CD14-positive monocyte (primary cell): ENCODE measurements around the gene MIAT. TPM values are rescaled to one million over a fixed set of nuclear protein-coding genes. Genes with fewer than 3 reads are reported as not detected.

Experiments used
- DNase-seq, 3 donors: peaks; one replicate each; pipeline ENCODE4 v3.0.0-alpha.2; 2011 to 2022
- H2AFZ ChIP-seq: 2 replicates; pipeline ENCODE4 v1.6.0; 2012; ENCODE audit warnings: mild to moderate bottlenecking, low read depth, low read length, inconsistent platforms; ENCODE audit not compliant: insufficient read depth, poor library complexity, severe bottlenecking
- H3K27ac ChIP-seq, 2 donors: 1 replicate in 1 of 2; 2 replicates in 1 of 2; pipeline ENCODE4 v1.5.1; 2012 to 2013; ENCODE audit warnings: low read length in 2 of 2, control low read depth in 1 of 2, inconsistent platforms in 1 of 2, low read depth in 1 of 2, mild to moderate bottlenecking in 1 of 2
- H3K27me3 ChIP-seq, 2 donors: one replicate each; pipeline versions ENCODE4 v1.6.0 to v1.6.1; 2011 to 2013; ENCODE audit warnings: low read length in 2 of 2; ENCODE audit not compliant: control insufficient read depth in 2 of 2, insufficient read depth in 2 of 2
- H3K36me3 ChIP-seq, 2 donors: replicated peaks in 1 of 2; 1 replicate in 1 of 2; 2 replicates in 1 of 2; pipeline versions ENCODE4 v1.5.1 to v1.6.1; 2012 to 2013; ENCODE audit warnings: low read length in 2 of 2, control low read depth in 1 of 2, inconsistent platforms in 1 of 2, mild to moderate bottlenecking in 1 of 2; ENCODE audit not compliant: insufficient read depth in 2 of 2, control insufficient read depth in 1 of 2
- H3K4me1 ChIP-seq, 2 donors: 1 replicate in 1 of 2; 2 replicates in 1 of 2; pipeline versions ENCODE4 v1.5.1 to v1.6.1; 2012 to 2013; ENCODE audit warnings: low read length in 2 of 2, control low read depth in 1 of 2, inconsistent platforms in 1 of 2, mild to moderate bottlenecking in 1 of 2, moderate library complexity in 1 of 2; ENCODE audit not compliant: insufficient read depth in 2 of 2, control insufficient read depth in 1 of 2
- H3K4me2 ChIP-seq: replicated peaks from 2 replicates; pipeline ENCODE3; 2012; ENCODE audit warnings: low read length, moderate library complexity, mild to moderate bottlenecking; ENCODE audit not compliant: poor library complexity, severe bottlenecking; ENCODE audit errors: extremely low read depth
- H3K4me3 ChIP-seq, 3 experiments: fragments of 200-600 bp in 1 of 3; sonication (generic) in 1 of 3; replicated peaks in 1 of 3; 1 replicate in 2 of 3; 2 replicates in 1 of 3; pipeline ENCODE4 v1.5.1; 2011 to 2013; ENCODE audit warnings: low read length in 3 of 3, mild to moderate bottlenecking in 3 of 3, control low read depth in 2 of 3, low read depth in 2 of 3, inconsistent platforms in 1 of 3, moderate library complexity in 1 of 3
- H3K79me2 ChIP-seq: 2 replicates; pipeline ENCODE4 v1.6.0; 2012; ENCODE audit warnings: mild to moderate bottlenecking, control low read depth, inconsistent platforms, low read length, moderate library complexity; ENCODE audit not compliant: insufficient read depth
- H3K9ac ChIP-seq: 2 replicates; pipeline ENCODE4 v1.6.0; 2017; ENCODE audit warnings: low read length, mild to moderate bottlenecking; ENCODE audit not compliant: insufficient read depth, poor library complexity, severe bottlenecking
- H3K9me3 ChIP-seq, 2 donors: replicated peaks in 1 of 2; 1 replicate in 1 of 2; 2 replicates in 1 of 2; pipeline versions ENCODE4 v1.5.1 to v1.6.1; 2012 to 2013; ENCODE audit warnings: low read length in 2 of 2, control low read depth in 1 of 2; ENCODE audit not compliant: control insufficient read depth in 1 of 2, insufficient read depth in 1 of 2
- H4K20me1 ChIP-seq: 2 replicates; pipeline ENCODE4 v1.6.0; 2012; ENCODE audit warnings: mild to moderate bottlenecking, low read length, control low read depth, moderate library complexity; ENCODE audit not compliant: insufficient read depth
- H3K27ac Mint-ChIP-seq, 7 donors: one replicate each; pipeline ENCODE4 v1.8.0; 2020; ENCODE audit warnings: mild to moderate bottlenecking in 7 of 7, mixed read lengths in 7 of 7, moderate library complexity in 6 of 7, inconsistent platforms in 2 of 7
- H3K27me3 Mint-ChIP-seq, 3 donors: one replicate each; pipeline ENCODE4 v1.8.0; 2021 to 2022; ENCODE audit warnings: low read depth in 3 of 3, mild to moderate bottlenecking in 3 of 3, mixed read lengths in 3 of 3, moderate library complexity in 3 of 3, inconsistent platforms in 1 of 3
- H3K36me3 Mint-ChIP-seq, 2 donors: one replicate each; pipeline ENCODE4 v1.8.0; 2020; ENCODE audit warnings: mixed read lengths in 2 of 2, inconsistent platforms in 1 of 2, mild to moderate bottlenecking in 1 of 2
- H3K4me1 Mint-ChIP-seq: one replicate; pipeline ENCODE4 v1.8.0; 2020; ENCODE audit warnings: mild to moderate bottlenecking, mixed read lengths
- H3K4me3 Mint-ChIP-seq, 2 donors: one replicate each; pipeline ENCODE4 v1.8.0; 2020; ENCODE audit warnings: mild to moderate bottlenecking in 2 of 2, mixed read lengths in 2 of 2, moderate library complexity in 1 of 2
- H3K9me3 Mint-ChIP-seq, 7 donors: one replicate each; pipeline ENCODE4 v1.8.0; 2020 to 2022; ENCODE audit warnings: mixed read lengths in 7 of 7, mild to moderate bottlenecking in 6 of 7, moderate library complexity in 6 of 7, inconsistent platforms in 2 of 7
- WGBS: methylation state at CpG from one replicate; pipeline ENCODE4 v1.1.5; 2013; ENCODE audit warnings: missing lambda C conversion rate; ENCODE audit not compliant: insufficient coverage; 5-methylcytosine and 5-hydroxymethylcytosine counted together
- intact Hi-C, 2 donors: fragments of 100-400 bp; cut with micrococcal nuclease; formaldehyde crosslinking; loops; one replicate each; pipeline versions ENCODE4 v1.15.0 to v1.15.1; 2023
- polyA plus RNA-seq, 3 donors: library from polyadenylated mRNA; depleted of rRNA in 1 of 3; unstranded in 2 of 3; stranded (reverse) in 1 of 3; fragments of 300-500 nt in 2 of 3; fragments of >200 nt in 1 of 3; fragmentation: Illumina TruSeq in 2 of 3; gene quantifications; 1 replicate in 2 of 3; 2 replicates in 1 of 3; pipeline ENCODE4 v1.2.3, GENCODE V29; 2012 to 2021
- TF ChIP-seq, protein P1 (sequence below): fragments of 200-600 bp; IDR thresholded peaks from one replicate; pipeline ENCODE4 v1.8.0; 2022; ENCODE audit warnings: antibody characterized with exemption, mild to moderate bottlenecking

Gene MIAT
- polyA plus RNA-seq, 3 donors, result 0.02 to 0.17 (median 0.03) TPM

GRCh38 chr22:26621663-26622062 lies 35.7 kb upstream of the MIAT start, which contains the start of gene CRYBA4:
Gene CRYBA4, plus strand, starts transcription at chr22:26621963. Its CDS starts 634 bp downstream, at chr22:26622597.
- peak within 1 kb of the TSS in 2 of 7 donors; percentile 4 to 43 for H3K27ac Mint-ChIP-seq
- H3K9me3 Mint-ChIP-seq, result peaks cover 0 to 2% (median 0%) of the 10 kb centered on the region in 7 donors
- H3K79me2 ChIP-seq, result no peaks in the 10 kb centered on the region
- peaks cover 22 to 30% of the 10 kb centered on the region in 2 donors for H3K4me1 ChIP-seq
- H3K9ac ChIP-seq, result no peak within 1 kb of the TSS
- TF ChIP-seq, protein P1, sequence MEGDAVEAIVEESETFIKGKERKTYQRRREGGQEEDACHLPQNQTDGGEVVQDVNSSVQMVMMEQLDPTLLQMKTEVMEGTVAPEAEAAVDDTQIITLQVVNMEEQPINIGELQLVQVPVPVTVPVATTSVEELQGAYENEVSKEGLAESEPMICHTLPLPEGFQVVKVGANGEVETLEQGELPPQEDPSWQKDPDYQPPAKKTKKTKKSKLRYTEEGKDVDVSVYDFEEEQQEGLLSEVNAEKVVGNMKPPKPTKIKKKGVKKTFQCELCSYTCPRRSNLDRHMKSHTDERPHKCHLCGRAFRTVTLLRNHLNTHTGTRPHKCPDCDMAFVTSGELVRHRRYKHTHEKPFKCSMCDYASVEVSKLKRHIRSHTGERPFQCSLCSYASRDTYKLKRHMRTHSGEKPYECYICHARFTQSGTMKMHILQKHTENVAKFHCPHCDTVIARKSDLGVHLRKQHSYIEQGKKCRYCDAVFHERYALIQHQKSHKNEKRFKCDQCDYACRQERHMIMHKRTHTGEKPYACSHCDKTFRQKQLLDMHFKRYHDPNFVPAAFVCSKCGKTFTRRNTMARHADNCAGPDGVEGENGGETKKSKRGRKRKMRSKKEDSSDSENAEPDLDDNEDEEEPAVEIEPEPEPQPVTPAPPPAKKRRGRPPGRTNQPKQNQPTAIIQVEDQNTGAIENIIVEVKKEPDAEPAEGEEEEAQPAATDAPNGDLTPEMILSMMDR, result no peak
- H3K36me3 ChIP-seq, result no peaks in the 10 kb centered on the region
- intact Hi-C loops, result no loop called here
- no peak within 1 kb of the TSS for H3K4me3 Mint-ChIP-seq
- H4K20me1 ChIP-seq, result no peaks in the 10 kb centered on the region
- H3K4me2 ChIP-seq, result no peak within 1 kb of the TSS
- no peak within 1 kb of the TSS for H3K4me3 ChIP-seq
- H3K27me3 Mint-ChIP-seq, result peaks cover 0 to 4% (median 3%) of the 10 kb centered on the region in 3 donors
- H3K4me1 Mint-ChIP-seq, result peaks cover 36% of the 10 kb centered on the region
- H2AFZ ChIP-seq, result no peak within 1 kb of the TSS
- no peak for DNase-seq
- 100% methylated on average over 2 of the region's 7 CpGs for WGBS
- no peaks in the 10 kb centered on the region for H3K27me3 ChIP-seq
- no peaks in the 10 kb centered on the region for H3K36me3 Mint-ChIP-seq
- H3K9me3 ChIP-seq, result no peaks in the 10 kb centered on the region
- H3K27ac ChIP-seq, result no peak within 1 kb of the TSS

DNA sequence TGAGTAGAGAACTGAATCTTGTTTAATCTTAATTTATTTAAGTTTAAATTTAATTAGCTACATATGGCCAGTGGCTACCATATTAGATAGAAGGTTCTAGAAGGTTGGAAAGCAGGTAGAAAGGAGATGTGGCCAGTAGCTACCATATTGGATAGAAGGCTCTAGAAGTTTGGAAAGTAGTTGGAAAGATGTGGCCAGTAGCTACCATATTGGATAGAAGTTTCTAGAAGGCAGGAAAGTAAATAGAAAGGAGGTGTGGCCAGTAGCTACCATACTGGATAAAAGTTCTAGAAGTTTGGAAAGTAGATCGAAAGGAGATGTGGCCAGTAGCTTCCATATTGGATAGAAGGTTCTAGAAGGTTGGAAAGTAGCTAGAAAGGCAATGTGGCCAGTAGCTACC lies 33.4 kb upstream of the MIAT start:
- intact Hi-C loops, result no loop called here
- H3K9me3 ChIP-seq, result no peaks in the 10 kb centered on the region
- DNase-seq, result no peak
- no peaks in the 10 kb centered on the region for H3K27me3 ChIP-seq
- peaks cover 0 to 3% (median 3%) of the 10 kb centered on the region in 3 donors for H3K27me3 Mint-ChIP-seq
- H3K4me3 ChIP-seq, result no peak overlapping the region
- no peaks in the 10 kb centered on the region for H4K20me1 ChIP-seq
- no peak overlapping the region for H3K27ac Mint-ChIP-seq
- no peaks in the 10 kb centered on the region for H3K79me2 ChIP-seq
- H3K4me2 ChIP-seq, result no peak overlapping the region
- no peak overlapping the region for H3K4me3 Mint-ChIP-seq
- WGBS, result 100% methylated on average over 1 of the region's 1 CpG
- TF ChIP-seq, protein P1, result no peak
- H3K4me1 ChIP-seq, result peaks cover 5 to 12% of the 10 kb centered on the region in 2 donors
- H3K4me1 Mint-ChIP-seq, result peaks cover 15% of the 10 kb centered on the region
- H3K27ac ChIP-seq, result no peak overlapping the region
- no peaks in the 10 kb centered on the region for H3K36me3 ChIP-seq
- H3K9me3 Mint-ChIP-seq, result peaks cover 0 to 7% (median 0%) of the 10 kb centered on the region in 7 donors
- H2AFZ ChIP-seq, result no peak overlapping the region
- no peaks in the 10 kb centered on the region for H3K36me3 Mint-ChIP-seq
- H3K9ac ChIP-seq, result no peak overlapping the region
